SKM-1 treated with dmso at 0.1 percent for 144 hours (cell line): Measurements from ENCODE around the gene NPIPA8.
"Not testable (repeated sequence)": the region's sequence is repeated elsewhere in the genome, so short reads cannot be mapped to it uniquely, and the experiment has no call there.

Experiments
- DNase-seq: peaks from one replicate; lab custom pipeline; 2025; ENCODE audit not compliant: unreplicated experiment; lab: John Stamatoyannopoulos, UW

Gene NPIPA8

GRCh38 chr16:18280319-18280718, 56.2 kb downstream of the NPIPA8 start:
- not testable (repeated sequence) for DNase-seq

GRCh38 chr16:18276756-18277155, 59.8 kb downstream of the NPIPA8 start:
- not testable (repeated sequence) for DNase-seq

GRCh38 chr16:18270171-18270570, 66.4 kb downstream of the NPIPA8 start:
- DNase-seq: not testable (repeated sequence)
